H9 (cell line): Measurements from ENCODE around the gene ALLC. TPM values are rescaled to one million over a fixed set of nuclear protein-coding genes. Genes with fewer than 3 reads are reported as not detected.

ENCODE experiments used
- DNase-seq: peaks from one replicate; pipeline ENCODE4 v3.0.0-alpha.2; 2017
- H2AFZ ChIP-seq: one replicate; pipeline ENCODE4 v1.6.1; 2013; ENCODE audit warnings: mild to moderate bottlenecking, low read length, control low read depth, moderate library complexity
- H2AK5ac ChIP-seq: 2 replicates; pipeline ENCODE4 v1.6.1; 2013; ENCODE audit warnings: low read length, control low read depth, mixed read lengths; ENCODE audit not compliant: insufficient read length
- H2BK120ac ChIP-seq: one replicate; pipeline ENCODE4 v1.6.1; 2013; ENCODE audit warnings: low read depth, mild to moderate bottlenecking, low read length, control low read depth, inconsistent platforms; ENCODE audit not compliant: poor library complexity, severe bottlenecking
- H2BK12ac ChIP-seq: 2 replicates; pipeline ENCODE4 v1.6.1; 2013; ENCODE audit warnings: low read length, control low read depth, mixed read lengths, low read depth; ENCODE audit not compliant: insufficient read length
- H2BK15ac ChIP-seq: 2 replicates; pipeline ENCODE4 v1.6.1; 2013; ENCODE audit warnings: low read depth, low read length, control low read depth
- H2BK20ac ChIP-seq: one replicate; pipeline ENCODE4 v1.6.1; 2013; ENCODE audit warnings: low read depth, mild to moderate bottlenecking, low read length, control low read depth, inconsistent platforms; ENCODE audit not compliant: poor library complexity, severe bottlenecking
- H2BK5ac ChIP-seq: 2 replicates; pipeline ENCODE4 v1.6.1; 2013; ENCODE audit warnings: low read length, control low read depth, mixed read lengths; ENCODE audit not compliant: insufficient read length
- H3K14ac ChIP-seq: 2 replicates; pipeline ENCODE4 v1.6.1; 2013; ENCODE audit warnings: low read length, control low read depth; ENCODE audit not compliant: insufficient read depth
- H3K18ac ChIP-seq: 2 replicates; pipeline ENCODE4 v1.6.1; 2013; ENCODE audit warnings: low read depth, mild to moderate bottlenecking, mixed read lengths, low read length, control low read depth; ENCODE audit not compliant: insufficient read length
- H3K23ac ChIP-seq: 2 replicates; pipeline ENCODE4 v1.6.1; 2013; ENCODE audit warnings: low read length, control low read depth, mixed read lengths, low read depth; ENCODE audit not compliant: insufficient read length
- H3K23me2 ChIP-seq: 2 replicates; pipeline ENCODE4 v1.6.1; 2013; ENCODE audit warnings: low read depth, mild to moderate bottlenecking, mixed read lengths, low read length, control low read depth; ENCODE audit not compliant: insufficient read length, poor library complexity, severe bottlenecking
- H3K27ac ChIP-seq: 2 replicates; pipeline ENCODE4 v1.5.1; 2013; ENCODE audit warnings: low read length, control low read depth, mixed read lengths, low read depth; ENCODE audit not compliant: insufficient read length
- H3K27me3 ChIP-seq: 2 replicates; pipeline ENCODE4 v1.6.1; 2013; ENCODE audit warnings: low read length, control low read depth, inconsistent platforms; ENCODE audit not compliant: insufficient read depth
- H3K4ac ChIP-seq: 2 replicates; pipeline ENCODE4 v1.6.1; 2013; ENCODE audit warnings: low read depth, mild to moderate bottlenecking, control low read depth, inconsistent platforms, low read length, moderate library complexity
- H3K4me1 ChIP-seq: 2 replicates; pipeline ENCODE4 v1.6.1; 2013; ENCODE audit warnings: low read length, control low read depth, inconsistent platforms; ENCODE audit not compliant: insufficient read depth
- H3K4me2 ChIP-seq: 2 replicates; pipeline ENCODE4 v1.6.1; 2013; ENCODE audit warnings: low read length, control low read depth, mixed read lengths; ENCODE audit not compliant: insufficient read length, insufficient read depth
- H3K56ac ChIP-seq: 2 replicates; pipeline ENCODE4 v1.6.1; 2013; ENCODE audit warnings: low read depth, mild to moderate bottlenecking, mixed read lengths, low read length, control low read depth; ENCODE audit not compliant: insufficient read length
- H3K79me1 ChIP-seq: 2 replicates; pipeline ENCODE4 v1.6.1; 2013; ENCODE audit warnings: low read depth, mild to moderate bottlenecking, moderate library complexity, low read length, control low read depth, inconsistent platforms; ENCODE audit not compliant: insufficient read depth, poor library complexity, severe bottlenecking
- H3K79me2 ChIP-seq: 2 replicates; pipeline ENCODE4 v1.6.1; 2013; ENCODE audit warnings: low read length, control low read depth, inconsistent platforms; ENCODE audit not compliant: insufficient read depth
- H3K9ac ChIP-seq: 2 replicates; pipeline ENCODE4 v1.6.1; 2013; ENCODE audit warnings: low read length, control low read depth, mixed read lengths; ENCODE audit not compliant: insufficient read length; ENCODE audit errors: extremely low read depth
- H3K9me3 ChIP-seq: one replicate; pipeline ENCODE4 v1.6.1; 2013; ENCODE audit warnings: low read depth, low read length, inconsistent platforms; ENCODE audit not compliant: control insufficient read depth
- H3T11ph ChIP-seq: one replicate; pipeline ENCODE4 v1.6.1; 2013; ENCODE audit warnings: mild to moderate bottlenecking, low read length, control low read depth, inconsistent platforms
- H4K20me1 ChIP-seq: one replicate; pipeline ENCODE4 v1.6.1; 2013; ENCODE audit not compliant: control insufficient read depth, insufficient read length, insufficient read depth
- H4K5ac ChIP-seq: 2 replicates; pipeline ENCODE4 v1.6.1; 2013; ENCODE audit warnings: low read depth, mild to moderate bottlenecking, mixed read lengths, low read length, control low read depth; ENCODE audit not compliant: insufficient read length
- H4K8ac ChIP-seq: replicated peaks from 2 replicates; pipeline ENCODE4 v1.6.1; 2013; ENCODE audit warnings: low read length, control low read depth, mixed read lengths, low read depth; ENCODE audit not compliant: insufficient read length
- H4K91ac ChIP-seq: 2 replicates; pipeline ENCODE4 v1.6.1; 2013; ENCODE audit warnings: low read depth, mild to moderate bottlenecking, moderate library complexity, mixed read lengths, low read length, control low read depth; ENCODE audit not compliant: insufficient read length
- H3K27ac Mint-ChIP-seq, 3 experiments: 2 replicates in 2 of 3; 3 replicates in 1 of 3; pipeline ENCODE4 v1.8.0; 2020 to 2021; ENCODE audit warnings: mixed read lengths in 3 of 3, mild to moderate bottlenecking in 1 of 3, moderate library complexity in 1 of 3
- H3K27me3 Mint-ChIP-seq: 2 replicates; pipeline ENCODE4 v1.8.0; 2021; ENCODE audit warnings: low read depth, mild to moderate bottlenecking, moderate library complexity, mixed read lengths
- H3K36me3 Mint-ChIP-seq, 3 experiments: 2 replicates in 2 of 3; 3 replicates in 1 of 3; pipeline ENCODE4 v1.8.0; 2020 to 2021; ENCODE audit warnings: low read depth in 3 of 3, mixed read lengths in 3 of 3; ENCODE audit not compliant: insufficient read depth in 1 of 3
- H3K4me1 Mint-ChIP-seq, 2 experiments: 2 replicates each; pipeline ENCODE4 v1.8.0; 2020; ENCODE audit warnings: mixed read lengths in 2 of 2
- H3K4me3 Mint-ChIP-seq, 2 experiments: 2 replicates in 1 of 2; 3 replicates in 1 of 2; pipeline ENCODE4 v1.8.0; 2020 to 2021; ENCODE audit warnings: mild to moderate bottlenecking in 2 of 2, mixed read lengths in 2 of 2, moderate library complexity in 1 of 2
- H3K9me3 Mint-ChIP-seq, 2 experiments: 2 replicates in 1 of 2; 3 replicates in 1 of 2; pipeline ENCODE4 v1.8.0; 2020; ENCODE audit warnings: mild to moderate bottlenecking in 2 of 2, mixed read lengths in 2 of 2, moderate library complexity in 1 of 2
- WGBS: extraction: QIAGEN DNeasy Blood & Tissue Kit; methylation state at CpG from one replicate; pipeline ENCODE4 v1.1.7; 2013; ENCODE audit warnings: missing lambda C conversion rate, low lambda C conversion rate, mixed read lengths; ENCODE audit not compliant: insufficient read length; ENCODE audit errors: extremely low coverage; 5-methylcytosine and 5-hydroxymethylcytosine counted together
- total RNA-seq: library from RNA; stranded (reverse); gene quantifications from 2 replicates; pipeline ENCODE4 v1.2.1, GENCODE V29; 2021
- TF ChIP-seq, protein P1 (sequence below): fragments of 200-600 bp; sonication (generic); conservative IDR thresholded peaks from 3 replicates; pipeline ENCODE4 v1.8.0; 2021; ENCODE audit warnings: antibody characterized with exemption, mild to moderate bottlenecking

Gene ALLC
- total RNA-seq, 1 experiment from 2014 or later: not detected

DNA sequence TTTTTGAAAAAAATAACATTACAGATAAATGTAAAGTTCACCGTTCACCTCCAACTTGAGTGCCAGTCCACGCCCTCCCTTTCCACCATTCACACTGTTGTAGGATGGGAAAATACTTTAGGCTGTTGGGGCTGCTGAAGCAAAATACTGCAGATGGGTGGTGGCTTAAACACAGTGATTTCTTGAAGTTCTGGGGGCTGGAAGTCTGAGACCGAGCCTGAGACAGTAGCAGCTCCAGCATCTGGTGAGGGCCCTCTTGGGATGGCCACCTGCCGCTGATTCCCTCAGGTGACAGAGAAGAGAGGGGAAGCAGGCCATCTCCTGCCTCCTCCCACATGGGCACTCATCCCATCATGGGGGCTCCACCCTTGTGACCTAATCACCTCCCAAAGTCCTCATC is 17.7 kb downstream of the ALLC start:
- no peak overlapping the region for H3K4me3 Mint-ChIP-seq
- Histone ChIP-seq H2BK15ac (no peak overlapping the region; the same call in 1 of the 2 replicates), H3K14ac (no peak overlapping the region), H3K79me1 (no peaks in the 10 kb centered on the region), H3K4ac (no peak overlapping the region), H2BK20ac (no peak overlapping the region), H3T11ph (no peak overlapping the region), H3K18ac (no peak overlapping the region), H3K4me2 (no peak overlapping the region), H3K79me2 (no peaks in the 10 kb centered on the region), H3K4me1 (no peaks in the 10 kb centered on the region), H4K91ac (no peak overlapping the region), H3K23ac (no peak overlapping the region), H2BK120ac (no peak overlapping the region), H3K56ac (no peak overlapping the region), H2BK5ac (no peak overlapping the region), H2AFZ (no peak overlapping the region), H3K9ac (no peak overlapping the region), H4K8ac (no peak overlapping the region), H4K20me1 (no peaks in the 10 kb centered on the region), H3K27ac (no peak overlapping the region), H2AK5ac (no peak overlapping the region), H4K5ac (no peak overlapping the region), H3K9me3 (no peaks in the 10 kb centered on the region), H3K27me3 (no peaks in the 10 kb centered on the region), H2BK12ac (no peak overlapping the region), H3K23me2 (peaks cover 2% of the 10 kb centered on the region)
- no peaks in the 10 kb centered on the region; a peak in 1 of 5 replicates for H3K9me3 Mint-ChIP-seq
- H3K27me3 Mint-ChIP-seq: peaks cover 17% of the 10 kb centered on the region
- no peaks in the 10 kb centered on the region for H3K36me3 Mint-ChIP-seq
- TF ChIP-seq, protein P1, sequence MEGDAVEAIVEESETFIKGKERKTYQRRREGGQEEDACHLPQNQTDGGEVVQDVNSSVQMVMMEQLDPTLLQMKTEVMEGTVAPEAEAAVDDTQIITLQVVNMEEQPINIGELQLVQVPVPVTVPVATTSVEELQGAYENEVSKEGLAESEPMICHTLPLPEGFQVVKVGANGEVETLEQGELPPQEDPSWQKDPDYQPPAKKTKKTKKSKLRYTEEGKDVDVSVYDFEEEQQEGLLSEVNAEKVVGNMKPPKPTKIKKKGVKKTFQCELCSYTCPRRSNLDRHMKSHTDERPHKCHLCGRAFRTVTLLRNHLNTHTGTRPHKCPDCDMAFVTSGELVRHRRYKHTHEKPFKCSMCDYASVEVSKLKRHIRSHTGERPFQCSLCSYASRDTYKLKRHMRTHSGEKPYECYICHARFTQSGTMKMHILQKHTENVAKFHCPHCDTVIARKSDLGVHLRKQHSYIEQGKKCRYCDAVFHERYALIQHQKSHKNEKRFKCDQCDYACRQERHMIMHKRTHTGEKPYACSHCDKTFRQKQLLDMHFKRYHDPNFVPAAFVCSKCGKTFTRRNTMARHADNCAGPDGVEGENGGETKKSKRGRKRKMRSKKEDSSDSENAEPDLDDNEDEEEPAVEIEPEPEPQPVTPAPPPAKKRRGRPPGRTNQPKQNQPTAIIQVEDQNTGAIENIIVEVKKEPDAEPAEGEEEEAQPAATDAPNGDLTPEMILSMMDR: no peak
- no peak for DNase-seq
- H3K4me1 Mint-ChIP-seq: no peaks in the 10 kb centered on the region
- WGBS: no CpG with 5 or more reads among the region's 4 CpGs
- H3K27ac Mint-ChIP-seq: no peak overlapping the region
